SU-DHL-6 (cell line): ENCODE results near the gene TAF11.

Source experiments
- EZH2phosphoT487 ChIP-seq: fragments of 200-600 bp; sonication (generic), shearing (Covaris generic); conservative IDR thresholded peaks from 2 replicates; pipeline ENCODE4 v1.6.1; 2018; ENCODE audit warnings: mild to moderate bottlenecking, antibody characterized with exemption, low read length, moderate library complexity, mixed read lengths
- TF ChIP-seq, protein P1 (sequence below): fragments of 200-600 bp; sonication (generic); IDR thresholded peaks from one replicate; pipeline ENCODE4 v1.5.1; 2017; ENCODE audit warnings: antibody characterized with exemption, mild to moderate bottlenecking, low read length, moderate library complexity; ENCODE audit not compliant: insufficient read depth, poor library complexity, severe bottlenecking

GRCh38 chr6:34920097-34920496, 32.3 kb upstream of the TAF11 start:
- TF ChIP-seq, protein P1, sequence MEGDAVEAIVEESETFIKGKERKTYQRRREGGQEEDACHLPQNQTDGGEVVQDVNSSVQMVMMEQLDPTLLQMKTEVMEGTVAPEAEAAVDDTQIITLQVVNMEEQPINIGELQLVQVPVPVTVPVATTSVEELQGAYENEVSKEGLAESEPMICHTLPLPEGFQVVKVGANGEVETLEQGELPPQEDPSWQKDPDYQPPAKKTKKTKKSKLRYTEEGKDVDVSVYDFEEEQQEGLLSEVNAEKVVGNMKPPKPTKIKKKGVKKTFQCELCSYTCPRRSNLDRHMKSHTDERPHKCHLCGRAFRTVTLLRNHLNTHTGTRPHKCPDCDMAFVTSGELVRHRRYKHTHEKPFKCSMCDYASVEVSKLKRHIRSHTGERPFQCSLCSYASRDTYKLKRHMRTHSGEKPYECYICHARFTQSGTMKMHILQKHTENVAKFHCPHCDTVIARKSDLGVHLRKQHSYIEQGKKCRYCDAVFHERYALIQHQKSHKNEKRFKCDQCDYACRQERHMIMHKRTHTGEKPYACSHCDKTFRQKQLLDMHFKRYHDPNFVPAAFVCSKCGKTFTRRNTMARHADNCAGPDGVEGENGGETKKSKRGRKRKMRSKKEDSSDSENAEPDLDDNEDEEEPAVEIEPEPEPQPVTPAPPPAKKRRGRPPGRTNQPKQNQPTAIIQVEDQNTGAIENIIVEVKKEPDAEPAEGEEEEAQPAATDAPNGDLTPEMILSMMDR: no peak
- TF ChIP-seq EZH2phosphoT487: no peak
